GM12865 (cell line): ENCODE results near the gene TUBA8.
"Not testable (repeated sequence)": the region's sequence is repeated elsewhere in the genome, so short reads cannot be mapped to it uniquely, and the experiment has no call there.

Source experiments
- DNase-seq: peaks from one replicate; pipeline ENCODE4 v3.0.0; 2010; ENCODE audit warnings: low read depth
- H3K4me3 ChIP-seq: 2 replicates; pipeline ENCODE4 v1.5.1; 2011; ENCODE audit warnings: mild to moderate bottlenecking, low read depth, low read length, control low read depth
- TF ChIP-seq, protein P1 (sequence below): IDR thresholded peaks from 2 replicates; pipeline ENCODE4 v1.5.1; 2011; ENCODE audit warnings: low read length, control low read depth, low read depth, inconsistent platforms; ENCODE audit not compliant: insufficient read depth; ENCODE audit errors: missing control alignments

Gene TUBA8

DNA sequence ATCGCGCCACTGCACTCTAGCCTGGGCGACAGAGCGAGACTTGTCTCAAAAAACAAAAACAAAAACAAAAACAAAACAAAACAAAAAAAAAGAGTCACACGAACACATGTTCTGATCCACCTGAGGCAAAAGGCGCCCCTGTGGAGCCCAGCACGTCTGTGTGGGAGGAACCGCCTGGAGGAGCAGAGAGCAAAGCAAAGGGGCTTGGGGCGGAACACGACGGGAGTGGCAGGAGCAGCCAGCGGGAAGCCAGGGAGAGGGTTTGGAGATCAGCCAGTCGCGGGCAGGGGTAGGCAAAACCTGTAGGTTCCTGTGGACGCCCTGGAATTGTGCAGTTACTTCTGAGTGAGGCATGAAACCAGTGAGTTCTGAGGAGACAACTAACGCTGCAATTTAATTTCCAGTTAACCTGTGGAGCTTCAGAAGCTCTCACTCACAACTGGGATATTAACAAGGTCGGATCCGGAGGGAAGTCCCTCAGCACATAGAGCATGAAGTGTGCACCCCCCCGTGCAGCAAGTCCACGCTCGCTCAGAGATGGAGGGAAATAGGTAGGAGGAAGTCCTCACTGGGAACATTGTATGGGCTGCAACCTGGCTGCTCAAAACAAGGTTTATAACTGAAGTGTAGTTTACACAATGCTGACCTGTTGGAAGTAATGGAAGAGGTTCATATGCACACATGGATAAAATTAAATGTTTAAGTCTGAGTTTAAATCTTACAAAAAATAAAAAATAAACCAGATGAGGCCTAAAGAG, 26.1 kb downstream of the TUBA8 start:
- TF ChIP-seq, protein P1, sequence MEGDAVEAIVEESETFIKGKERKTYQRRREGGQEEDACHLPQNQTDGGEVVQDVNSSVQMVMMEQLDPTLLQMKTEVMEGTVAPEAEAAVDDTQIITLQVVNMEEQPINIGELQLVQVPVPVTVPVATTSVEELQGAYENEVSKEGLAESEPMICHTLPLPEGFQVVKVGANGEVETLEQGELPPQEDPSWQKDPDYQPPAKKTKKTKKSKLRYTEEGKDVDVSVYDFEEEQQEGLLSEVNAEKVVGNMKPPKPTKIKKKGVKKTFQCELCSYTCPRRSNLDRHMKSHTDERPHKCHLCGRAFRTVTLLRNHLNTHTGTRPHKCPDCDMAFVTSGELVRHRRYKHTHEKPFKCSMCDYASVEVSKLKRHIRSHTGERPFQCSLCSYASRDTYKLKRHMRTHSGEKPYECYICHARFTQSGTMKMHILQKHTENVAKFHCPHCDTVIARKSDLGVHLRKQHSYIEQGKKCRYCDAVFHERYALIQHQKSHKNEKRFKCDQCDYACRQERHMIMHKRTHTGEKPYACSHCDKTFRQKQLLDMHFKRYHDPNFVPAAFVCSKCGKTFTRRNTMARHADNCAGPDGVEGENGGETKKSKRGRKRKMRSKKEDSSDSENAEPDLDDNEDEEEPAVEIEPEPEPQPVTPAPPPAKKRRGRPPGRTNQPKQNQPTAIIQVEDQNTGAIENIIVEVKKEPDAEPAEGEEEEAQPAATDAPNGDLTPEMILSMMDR: no peak

DNA sequence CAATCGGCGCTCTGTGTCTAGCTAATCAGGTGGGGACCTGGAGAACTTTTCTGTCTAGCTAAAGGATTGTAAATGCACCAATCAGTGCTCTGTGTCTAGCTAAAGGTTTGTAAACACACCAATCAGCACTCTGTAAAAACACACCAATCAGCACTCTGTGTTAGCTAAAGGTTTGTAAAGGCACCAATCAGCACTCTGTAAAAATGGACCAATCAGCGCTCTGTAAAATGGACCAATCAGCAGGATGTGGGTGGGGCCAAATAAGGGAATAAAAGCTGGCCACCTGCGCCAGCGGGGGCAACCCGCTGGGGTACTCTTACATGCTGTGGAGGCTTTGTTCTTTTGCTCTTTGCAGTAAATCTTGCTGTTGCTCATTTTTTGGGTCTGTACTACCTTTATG, 30.4 kb downstream of the TUBA8 start:
- not testable (repeated sequence) for H3K4me3 ChIP-seq, DNase-seq

More for the DNA sequence above, 26.1 kb downstream of the TUBA8 start:
- H3K4me3 ChIP-seq: no peak overlapping the region
- DNase-seq: no peak

DNA sequence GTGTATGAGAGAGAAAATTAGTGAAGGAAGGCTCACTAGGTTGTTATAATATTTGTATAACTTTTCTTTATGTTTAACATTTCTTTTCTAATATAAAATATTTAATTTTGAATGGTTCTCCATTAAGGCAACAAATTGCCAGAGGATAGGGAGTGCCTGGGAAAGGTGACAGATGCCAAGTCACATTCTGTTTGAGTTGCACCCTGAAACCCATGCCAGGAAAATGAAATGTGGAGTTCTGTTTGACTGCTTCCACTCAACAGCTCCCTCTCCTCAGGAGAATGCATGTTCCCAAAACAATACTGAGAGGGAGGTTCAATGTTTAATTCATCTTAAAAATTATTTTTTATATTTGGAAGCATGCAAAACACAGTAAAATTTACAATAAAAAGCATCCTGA, 33.5 kb downstream of the TUBA8 start:
- H3K4me3 ChIP-seq: no peak overlapping the region
- DNase-seq: no peak
- TF ChIP-seq, protein P1: no peak

DNA sequence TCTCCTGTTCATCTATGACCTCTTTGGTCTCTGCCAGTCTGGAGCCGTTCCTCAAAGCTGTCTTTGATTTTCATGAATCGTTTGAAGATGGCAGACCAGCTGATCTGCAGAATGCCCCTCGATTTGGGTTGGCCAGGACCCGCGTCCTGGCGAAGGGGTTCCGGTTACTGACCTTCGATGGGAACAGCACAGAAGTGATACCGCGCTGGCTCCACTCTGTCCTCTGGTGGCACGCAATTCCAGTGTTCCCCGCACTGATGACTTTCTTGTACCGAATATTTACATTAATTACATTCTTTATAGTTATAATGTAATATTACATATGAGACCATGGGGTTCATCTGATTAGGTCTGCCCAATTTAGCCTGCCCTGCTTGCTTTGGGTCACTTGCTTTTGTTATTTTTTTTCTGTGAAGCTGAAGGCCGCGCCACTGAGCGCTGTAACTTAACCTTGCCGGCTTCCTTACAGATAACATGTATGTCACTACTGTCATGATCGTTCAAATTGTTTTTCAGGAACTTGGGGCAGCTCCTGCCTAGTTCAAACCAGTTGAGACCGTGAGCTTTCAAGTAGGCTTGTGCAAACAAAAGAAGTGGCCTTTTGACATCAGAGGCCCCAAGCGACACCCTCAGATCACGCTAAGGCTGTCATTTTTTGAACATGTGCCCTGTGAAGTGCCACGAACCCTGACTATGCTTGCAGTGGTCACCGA, 35.2 kb downstream of the TUBA8 start:
- H3K4me3 ChIP-seq: no peak overlapping the region
- TF ChIP-seq, protein P1: no peak
- DNase-seq: no peak

DNA sequence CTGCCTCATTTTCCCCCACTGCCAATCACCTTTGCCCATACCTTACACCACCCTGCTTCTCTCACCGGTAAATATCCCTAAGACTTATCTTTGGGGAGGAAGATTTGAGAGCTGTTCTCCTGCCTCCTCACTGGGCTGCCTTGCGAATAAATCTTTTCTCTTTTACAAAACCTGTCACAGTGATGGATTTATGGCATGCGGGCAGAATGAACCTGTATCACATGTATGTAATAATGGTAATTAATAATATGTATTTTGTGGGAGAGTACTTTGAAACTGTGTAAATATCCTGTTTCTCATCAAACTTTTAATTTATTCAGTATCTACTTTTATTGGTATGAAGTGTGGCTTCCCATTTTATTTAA, 35.8 kb downstream of the TUBA8 start:
- TF ChIP-seq, protein P1: no peak
- no peak overlapping the region for H3K4me3 ChIP-seq
- DNase-seq: no peak

DNA sequence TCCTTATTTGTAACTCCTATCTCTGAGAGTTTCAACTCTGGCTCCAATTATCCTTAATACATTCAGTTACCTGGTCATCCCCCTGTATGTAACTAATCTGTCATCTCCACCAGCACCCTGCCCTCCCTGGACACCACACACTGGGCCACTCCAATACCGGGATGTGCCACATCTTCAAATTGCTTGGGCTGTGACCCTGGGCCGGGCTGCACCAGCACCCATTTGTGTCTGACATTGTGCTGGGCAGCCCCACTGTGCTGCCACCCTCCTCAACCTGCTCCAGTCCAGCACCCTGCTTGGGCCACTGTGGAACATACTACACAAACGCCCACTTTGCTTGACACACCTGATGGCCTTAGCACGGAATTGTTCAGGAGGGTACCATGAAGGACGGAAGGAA, 37.2 kb downstream of the TUBA8 start:
- no peak overlapping the region for H3K4me3 ChIP-seq
- TF ChIP-seq, protein P1: no peak
- no peak for DNase-seq

DNA sequence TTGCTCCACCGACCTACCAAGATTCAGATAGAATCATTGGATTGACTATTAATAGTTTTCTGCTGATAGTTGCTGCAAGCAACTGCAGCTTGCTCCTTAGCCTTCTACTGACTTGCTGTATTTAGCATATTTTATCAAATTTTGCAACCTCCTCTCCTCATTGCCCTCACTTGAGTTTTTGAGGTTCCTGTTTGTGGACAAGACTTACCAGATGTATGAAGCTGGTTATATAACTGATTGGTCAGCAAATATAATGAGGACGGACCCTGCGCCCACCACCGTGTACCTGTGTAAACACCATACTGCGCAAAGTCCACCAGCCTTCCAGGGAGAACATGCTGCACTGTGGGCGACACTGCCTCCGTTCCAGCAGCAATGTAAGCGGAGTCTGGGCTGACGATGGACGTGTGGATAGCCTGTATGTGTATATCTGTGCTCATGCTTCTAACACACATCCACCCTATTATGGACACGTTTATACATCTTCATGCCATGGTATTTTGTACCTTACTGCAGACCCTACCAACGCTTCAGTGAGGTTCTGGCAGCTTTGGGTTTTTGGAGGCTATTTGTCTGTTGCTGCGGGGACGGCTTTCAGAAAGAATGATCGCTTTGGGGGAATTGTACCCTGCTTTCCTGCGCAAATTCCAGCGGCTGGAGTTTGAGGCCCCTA, 37.8 kb downstream of the TUBA8 start:
- TF ChIP-seq, protein P1: no peak
- H3K4me3 ChIP-seq: no peak overlapping the region
- DNase-seq: no peak
